ENCODE results near the gene SLC35A1.

Gene SLC35A1

GRCh38 chr6:87534377-87535047 lies 61.7 kb downstream of the SLC35A1 start:
- DNase-seq = no peak

- DNase-seq = no peak
Observed at GRCh38 chr6:87538510-87539260, 65.9 kb downstream of the SLC35A1 start.

- DNase-seq = no peak
Observed at GRCh38 chr6:87539554-87539953, 66.8 kb downstream of the SLC35A1 start.

GRCh38 chr6:87540539-87540938 lies 67.8 kb downstream of the SLC35A1 start:
- DNase-seq = no peak

GRCh38 chr6:87541041-87541440 lies 68.3 kb downstream of the SLC35A1 start:
- DNase-seq = no peak

GRCh38 chr6:87541744-87542143 lies 69.0 kb downstream of the SLC35A1 start:
- DNase-seq = no peak

- DNase-seq = no peak
Observed at GRCh38 chr6:87543696-87544473, 71.1 kb downstream of the SLC35A1 start.

- DNase-seq = no peak
Observed at GRCh38 chr6:87544474-87544735, 71.6 kb downstream of the SLC35A1 start.

- DNase-seq = no peak
Observed at GRCh38 chr6:87551799-87552198, 79.0 kb downstream of the SLC35A1 start.

GRCh38 chr6:87553159-87553765 lies 80.5 kb downstream of the SLC35A1 start:
- DNase-seq = no peak

GRCh38 chr6:87555506-87555905 lies 82.7 kb downstream of the SLC35A1 start:
- DNase-seq = no peak

- no peak for DNase-seq
Observed at GRCh38 chr6:87558446-87558845, 85.7 kb downstream of the SLC35A1 start.

GRCh38 chr6:87561017-87561416 lies 88.2 kb downstream of the SLC35A1 start:
- no peak for DNase-seq

Measured in NCI-H1694 (cell line).